ENCODE data around the gene C6orf132.

The C6orf132 gene

GRCh38 chr6:42106112-42107023 lies 36.1 kb downstream of the C6orf132 start:
- DNase-seq (ENCODE audit: extremely low read depth in 1 of 2, low read depth in 1 of 2): no peak

- DNase-seq (ENCODE audit: extremely low read depth in 1 of 2, low read depth in 1 of 2): no peak
These were observed 36.7 kb downstream of the C6orf132 start for GRCh38 chr6:42105709-42106108.

DNA sequence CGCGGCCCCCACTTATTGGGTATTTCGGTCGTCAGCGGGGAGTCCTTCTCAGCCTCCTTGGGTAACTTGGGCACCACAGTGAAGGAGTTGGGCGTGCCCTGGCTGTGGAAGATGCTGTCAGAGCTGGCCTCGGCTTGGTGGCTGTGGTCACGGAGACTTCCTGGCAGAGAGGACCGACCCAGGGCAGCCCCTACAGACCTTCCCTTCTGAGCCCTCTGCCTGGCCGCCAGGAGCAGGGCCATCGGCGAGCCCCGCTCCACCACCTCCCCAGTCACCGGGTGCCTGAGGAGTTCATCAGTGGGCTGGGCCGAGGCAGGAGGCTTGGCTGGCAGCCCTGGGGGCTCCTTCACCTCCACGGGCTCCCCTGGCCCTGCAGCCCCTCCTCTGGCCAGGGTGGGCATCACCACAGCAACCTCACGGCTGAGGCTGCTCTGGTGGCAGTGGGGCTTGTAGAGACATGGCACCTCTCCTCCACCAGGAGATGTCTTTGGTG lies 37.2 kb downstream of the C6orf132 start:
- DNase-seq (ENCODE audit: extremely low read depth in 1 of 2, low read depth in 1 of 2): no peak

DNA sequence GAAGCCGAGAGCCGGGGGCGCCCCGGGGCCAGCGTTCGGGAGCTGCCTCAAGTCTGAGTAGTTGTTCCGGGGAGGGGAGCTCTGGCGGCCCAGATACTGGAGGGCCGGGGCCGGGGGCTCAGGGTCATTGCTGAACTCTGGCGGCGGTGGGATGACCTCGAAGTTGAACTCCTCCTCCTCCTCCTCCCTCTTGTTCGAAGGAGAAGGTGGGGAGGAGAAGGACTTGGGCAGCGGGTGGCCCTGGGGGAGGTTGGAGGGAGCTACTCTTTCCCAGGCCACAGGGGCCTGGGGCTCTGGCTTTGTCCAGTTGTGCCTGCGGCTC lies 37.7 kb downstream of the C6orf132 start:
- DNase-seq (ENCODE audit: extremely low read depth in 1 of 2, low read depth in 1 of 2): no peak

- peak; percentile 37 to 61 for DNase-seq (ENCODE audit: extremely low read depth in 1 of 2, low read depth in 1 of 2)
These were observed 38.2 kb downstream of the C6orf132 start for GRCh38 chr6:42104095-42104803.

GRCh38 chr6:42103753-42104094 lies 38.7 kb downstream of the C6orf132 start:
- DNase-seq (ENCODE audit: extremely low read depth in 1 of 2, low read depth in 1 of 2): no peak

GRCh38 chr6:42103216-42103615 lies 39.2 kb downstream of the C6orf132 start:
- no peak for DNase-seq (ENCODE audit: extremely low read depth in 1 of 2, low read depth in 1 of 2)

DNA sequence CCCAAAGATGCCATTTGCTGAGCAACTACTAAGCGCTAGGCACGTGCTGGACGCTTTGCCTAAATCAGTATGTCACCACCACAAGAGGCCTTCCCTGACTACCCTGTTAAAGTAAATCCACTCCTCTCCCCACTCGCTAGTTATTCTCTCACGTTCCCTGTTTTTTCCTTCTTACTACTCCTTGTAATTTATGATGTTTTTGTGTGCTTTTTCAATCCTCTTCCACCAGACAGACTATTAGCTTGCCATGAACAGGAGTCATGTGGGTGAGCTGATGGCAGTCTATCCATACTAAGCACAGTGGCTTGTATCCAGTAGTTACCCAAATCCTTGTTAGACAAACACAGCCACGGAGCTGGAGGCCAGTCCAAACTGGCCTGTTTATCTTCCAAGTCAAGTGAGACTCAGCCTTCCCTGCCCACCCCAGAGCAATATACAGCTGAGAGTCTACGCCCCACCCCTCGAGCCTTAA lies 41.2 kb downstream of the C6orf132 start:
- no peak for DNase-seq (ENCODE audit: extremely low read depth in 1 of 2, low read depth in 1 of 2)

DNA sequence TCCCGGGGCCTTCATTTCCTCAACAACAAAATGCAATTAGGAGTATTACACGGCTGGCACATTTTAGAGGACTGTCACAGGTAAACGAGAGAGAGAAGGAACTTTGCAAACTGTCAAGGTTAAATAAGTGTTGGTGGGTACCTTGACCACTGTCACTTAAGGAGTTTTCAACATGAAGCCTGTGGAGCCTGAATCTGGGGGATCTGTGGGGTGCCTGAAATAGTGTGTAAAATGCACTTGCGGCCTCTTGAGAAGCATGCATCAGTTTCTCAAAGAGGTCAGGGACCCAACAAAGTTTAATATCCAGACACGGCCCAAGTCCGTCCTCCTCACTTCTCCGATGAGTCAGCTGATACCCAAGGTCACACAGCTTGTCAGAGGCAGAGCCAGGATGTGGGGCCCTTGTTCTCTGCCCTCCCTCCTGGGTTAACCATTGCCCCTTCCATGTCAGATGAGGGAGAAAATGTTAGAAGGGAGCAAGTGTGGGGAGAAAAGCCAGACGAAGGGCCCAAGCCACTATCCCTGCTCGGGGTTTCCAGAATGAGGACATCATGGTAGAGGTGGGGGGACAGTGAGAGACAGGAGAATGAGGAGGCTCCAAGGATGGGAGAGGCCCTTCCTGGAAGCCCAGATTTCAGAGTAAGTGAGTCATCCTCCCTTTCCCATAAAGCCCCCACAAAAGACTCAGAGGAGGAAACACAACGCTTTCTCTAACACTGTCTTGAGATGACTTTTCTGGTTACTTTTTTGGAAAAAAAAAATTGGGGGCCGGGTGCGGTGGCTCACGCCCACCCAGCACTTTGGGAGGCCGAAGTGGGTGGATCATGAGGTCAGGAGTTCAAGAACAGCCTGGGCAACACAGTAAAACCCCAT lies 42.2 kb downstream of the C6orf132 start:
- DNase-seq (ENCODE audit: extremely low read depth in 1 of 2, low read depth in 1 of 2): peak; percentile 33 to 63

- peak in 1 of 2 donors; percentile 65 for DNase-seq (ENCODE audit: extremely low read depth in 1 of 2, low read depth in 1 of 2)
These were observed 42.9 kb downstream of the C6orf132 start for GRCh38 chr6:42099340-42100028.

DNA sequence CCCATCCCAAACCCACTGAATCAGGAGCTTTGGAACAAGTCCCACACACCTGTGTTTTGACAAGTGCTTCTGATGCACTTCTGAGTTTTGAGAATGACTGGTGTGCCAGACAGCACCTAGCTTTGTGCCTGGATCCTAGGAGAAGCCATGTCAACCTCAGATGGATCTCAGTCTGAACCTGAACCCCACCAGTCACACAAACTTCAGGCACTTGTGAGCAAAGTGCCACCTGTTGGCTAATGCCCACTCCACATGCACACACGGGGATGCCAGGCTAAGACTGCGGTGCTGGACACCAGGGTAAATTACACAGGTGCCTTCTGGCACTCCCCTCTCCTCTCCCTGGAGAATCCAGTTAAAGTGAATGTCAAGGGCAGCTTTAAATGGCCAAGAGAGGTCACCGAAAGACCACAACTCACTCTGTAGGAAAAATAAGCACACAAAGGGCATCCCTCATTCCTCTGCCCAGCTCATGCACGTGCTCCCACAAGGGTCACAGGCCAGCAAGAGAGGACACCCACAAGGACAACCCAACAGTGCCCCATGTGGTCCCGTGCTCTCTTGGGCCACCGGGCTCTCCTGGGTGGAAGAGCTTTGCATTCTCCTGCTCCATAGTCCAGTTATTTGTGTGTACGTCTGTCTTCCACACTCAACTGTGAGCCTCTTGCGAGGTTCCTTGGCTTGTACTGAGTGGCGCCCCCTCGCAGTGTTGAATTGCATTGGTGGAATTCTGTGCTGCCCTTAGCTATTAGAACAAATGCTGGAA lies 46.5 kb downstream of the C6orf132 start:
- DNase-seq (ENCODE audit: extremely low read depth in 1 of 2, low read depth in 1 of 2): no peak

DNA sequence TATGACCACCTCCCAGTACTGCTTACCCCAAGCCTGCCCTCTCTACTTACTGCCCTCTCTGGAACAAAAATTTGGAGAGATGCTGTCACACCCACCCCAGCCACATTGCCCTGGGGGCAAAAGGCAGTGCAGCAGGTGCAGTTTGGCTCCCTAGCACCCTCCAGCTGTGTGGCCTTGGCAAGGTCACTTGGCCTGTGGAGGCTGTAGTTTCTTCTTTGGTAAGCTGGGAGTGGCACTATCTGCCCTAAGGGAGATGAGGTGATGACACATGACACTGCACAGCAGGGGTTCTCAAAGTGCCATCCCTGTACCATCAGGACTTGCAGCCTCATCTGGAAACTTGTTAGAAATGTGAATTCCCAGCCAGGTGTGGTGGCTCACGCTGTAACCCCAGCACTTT lies 47.3 kb downstream of the C6orf132 start:
- no peak for DNase-seq (ENCODE audit: extremely low read depth in 1 of 2, low read depth in 1 of 2)

DNA sequence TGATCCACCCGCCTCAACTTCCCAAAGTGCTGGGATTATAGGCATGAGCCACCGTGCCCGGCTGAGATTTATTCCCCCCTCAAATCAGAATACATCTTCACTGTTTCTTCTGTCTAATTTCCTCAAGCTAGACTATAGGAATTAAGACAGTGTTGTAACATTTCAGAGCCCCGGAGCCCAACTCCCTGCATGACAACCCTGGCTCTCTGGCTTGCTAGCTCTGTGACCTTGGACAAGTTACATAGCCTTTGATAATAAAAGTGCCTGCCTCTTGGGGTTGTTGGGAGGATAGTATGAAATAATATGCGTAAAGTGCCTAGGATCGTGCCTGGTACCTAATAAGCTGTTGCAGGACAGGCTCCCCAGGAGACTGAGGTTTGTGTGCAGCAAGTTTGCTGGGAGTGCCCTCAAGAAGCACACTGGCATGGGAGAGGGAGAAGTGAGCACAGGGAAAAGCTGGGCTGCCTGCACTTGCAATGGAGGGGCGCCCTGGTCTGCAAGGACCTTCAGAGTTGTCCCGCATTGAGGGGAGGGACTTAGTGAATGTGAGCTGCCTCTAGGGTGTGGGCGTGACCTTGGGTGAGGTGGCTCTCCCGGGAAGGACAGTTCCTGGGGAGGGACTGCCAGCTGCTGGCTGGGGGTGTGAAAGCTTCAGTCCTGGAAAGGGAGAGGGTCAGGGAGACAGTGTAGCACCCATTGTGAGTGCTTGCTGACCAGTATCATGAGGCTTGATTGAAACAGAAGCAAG lies 48.7 kb downstream of the C6orf132 start:
- no peak for DNase-seq (ENCODE audit: extremely low read depth in 1 of 2, low read depth in 1 of 2)

DNA sequence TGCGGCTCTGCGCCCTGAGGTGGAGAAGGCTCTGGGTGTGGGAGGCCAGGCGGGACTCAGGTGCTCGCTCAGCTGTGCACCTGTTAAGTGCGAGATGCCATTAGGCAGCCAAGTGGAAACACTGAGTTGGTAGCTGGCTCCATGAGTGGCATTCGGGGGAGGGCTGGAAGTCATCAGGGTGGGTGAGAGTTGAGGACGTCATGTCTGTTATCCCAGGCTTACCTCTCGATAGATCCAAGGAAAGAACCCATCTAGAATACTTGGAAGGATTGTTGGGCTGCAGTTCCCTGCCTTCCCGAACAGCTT lies 50.7 kb downstream of the C6orf132 start:
- DNase-seq (ENCODE audit: extremely low read depth in 1 of 2, low read depth in 1 of 2): no peak

DNA sequence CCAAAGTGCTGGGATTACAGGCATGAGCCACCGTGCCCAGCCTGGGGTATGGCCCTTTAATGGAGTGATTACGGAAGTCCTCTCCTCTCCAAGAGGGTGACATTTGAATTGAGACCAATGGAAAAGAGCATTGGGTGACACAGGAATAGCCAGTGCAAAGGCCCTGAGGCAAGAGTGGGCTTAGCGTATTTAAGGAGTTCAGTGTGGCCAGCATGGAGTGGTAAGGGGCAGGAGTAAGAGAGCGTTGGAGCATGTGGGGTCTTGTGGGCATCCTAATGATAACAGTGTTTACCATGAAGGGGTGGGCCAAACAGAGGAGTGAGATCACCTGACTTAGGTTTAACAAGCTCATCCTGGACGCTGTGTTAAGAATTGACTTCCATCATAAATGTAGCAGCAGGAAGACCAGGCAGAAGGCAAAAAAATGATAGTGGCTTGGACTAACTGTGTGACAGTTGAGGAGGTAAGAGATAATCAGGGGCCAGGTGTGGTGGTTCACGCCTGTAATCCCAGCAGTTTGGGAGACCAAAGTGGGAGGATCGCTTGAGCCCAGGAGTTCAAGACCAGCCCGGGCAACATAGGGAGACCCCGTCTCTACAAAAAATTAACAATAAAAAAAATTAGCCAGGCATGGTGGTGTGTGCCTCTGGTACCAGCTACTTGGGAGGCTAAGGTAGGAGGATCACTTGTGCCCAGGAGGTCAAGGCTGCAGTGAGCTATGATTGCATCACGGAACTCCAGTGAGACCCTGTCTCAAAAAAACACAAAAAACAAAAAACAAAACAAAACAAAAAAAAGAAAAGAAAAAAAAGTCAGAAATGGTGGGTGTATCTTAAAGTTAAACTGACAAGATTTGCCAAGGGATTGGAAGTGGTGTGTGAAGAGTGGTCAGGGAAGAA lies 51.4 kb downstream of the C6orf132 start:
- DNase-seq (ENCODE audit: extremely low read depth in 1 of 2, low read depth in 1 of 2): no peak

DNA sequence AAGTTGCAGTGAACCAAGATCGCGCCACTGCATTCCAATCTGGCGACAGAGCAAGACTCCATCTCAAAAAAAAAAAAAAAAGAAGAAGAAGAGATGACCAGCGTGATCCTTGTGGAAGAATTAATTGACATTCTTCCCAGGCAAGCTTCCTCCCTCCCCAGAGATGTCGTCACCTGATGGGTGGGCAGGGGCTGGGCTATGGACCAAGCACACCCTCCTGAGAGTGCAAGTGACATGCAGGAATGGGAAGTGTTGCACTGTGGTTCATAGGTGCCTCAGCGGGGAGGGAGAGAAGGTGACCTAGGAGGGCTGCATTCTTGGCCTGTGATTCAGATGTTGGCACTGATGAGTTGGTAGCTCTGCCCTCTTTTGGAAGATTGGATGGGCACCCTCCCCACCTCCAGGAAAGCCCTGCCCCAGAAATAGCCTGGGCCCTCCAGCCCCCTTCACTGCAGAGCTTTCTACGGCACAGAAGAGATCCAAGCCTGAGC lies 54.3 kb downstream of the C6orf132 start:
- no peak for DNase-seq (ENCODE audit: extremely low read depth in 1 of 2, low read depth in 1 of 2)

DNA sequence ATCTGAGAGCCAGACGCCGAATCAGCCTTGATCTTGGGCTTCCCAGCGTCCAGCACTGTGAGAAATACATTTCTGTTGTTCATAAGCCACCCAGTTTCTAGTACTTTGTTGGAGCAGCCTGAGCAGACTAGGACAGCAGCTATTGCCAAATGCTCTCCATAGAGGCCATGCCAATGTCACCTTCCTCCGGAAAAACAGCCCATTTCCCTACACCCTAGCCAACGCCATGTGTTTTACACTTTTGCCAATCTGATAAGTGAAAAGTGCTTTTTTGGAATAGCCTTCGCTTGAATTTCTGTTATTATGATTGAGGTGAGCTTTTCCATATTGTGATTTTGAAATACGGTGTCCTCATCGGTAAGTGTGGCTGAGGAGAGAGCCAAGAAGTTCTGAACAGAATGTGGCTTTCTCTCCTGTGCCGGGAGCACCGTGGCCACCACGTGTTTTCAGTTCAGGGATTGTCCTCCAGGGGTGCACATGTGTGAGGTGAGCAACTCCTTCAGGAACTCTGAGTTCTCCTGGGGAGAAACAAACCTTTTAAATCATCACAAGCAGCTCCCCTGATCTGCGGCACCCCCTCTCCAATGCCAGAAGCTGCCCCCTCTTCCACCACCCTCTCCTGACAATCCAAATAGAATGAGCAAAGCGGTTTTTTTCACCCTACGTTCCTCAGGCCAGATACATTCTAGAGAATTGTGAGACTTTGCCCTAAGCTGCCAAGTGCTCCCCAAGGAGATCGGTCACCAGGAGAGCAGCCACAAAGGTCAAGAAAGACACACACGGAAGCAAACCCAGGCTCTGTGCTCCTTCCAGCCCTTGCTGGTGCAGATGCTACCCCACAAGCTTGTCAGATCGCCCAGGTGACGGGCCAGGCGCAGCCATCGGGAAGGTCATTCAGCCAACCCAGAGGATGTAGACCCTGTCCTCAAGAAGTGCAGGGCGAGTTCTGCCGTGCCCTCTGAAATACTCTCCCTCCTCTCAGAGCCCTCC lies 56.1 kb downstream of the C6orf132 start:
- DNase-seq (ENCODE audit: extremely low read depth in 1 of 2, low read depth in 1 of 2): no peak

Measured in stimulated activated CD8-positive, alpha-beta memory T cell treated with anti-CD3 and anti-CD28 coated beads, Interleukin-7, amount 100 ng/mL, for 48 hours (primary cell).